HG03521 (cell line): ENCODE measurements around the gene ASF1A.

ENCODE experiments used
- ATAC-seq: cut with Tn5 transposase; IDR thresholded peaks from one replicate; pipeline ENCODE4 v1.9.1; 2021; ENCODE audit warnings: mild to moderate bottlenecking, moderate library complexity; ENCODE audit not compliant: unreplicated experiment

ASF1A gene

GRCh38 chr6:118912646-118913045 lies 18.7 kb downstream of the ASF1A start:
- ATAC-seq: no peak

GRCh38 chr6:118913161-118913560 lies 19.2 kb downstream of the ASF1A start:
- no peak for ATAC-seq

GRCh38 chr6:118914598-118914997 lies 20.6 kb downstream of the ASF1A start:
- no peak for ATAC-seq

GRCh38 chr6:118917546-118918328 lies 23.8 kb downstream of the ASF1A start:
- ATAC-seq: no peak

GRCh38 chr6:118918329-118918725 lies 24.4 kb downstream of the ASF1A start:
- ATAC-seq: no peak

- no peak for ATAC-seq
Measured at GRCh38 chr6:118921084-118921483, 27.1 kb downstream of the ASF1A start.

GRCh38 chr6:118923035-118923434 lies 29.1 kb downstream of the ASF1A start:
- ATAC-seq: no peak

- ATAC-seq: no peak
Measured at GRCh38 chr6:118930680-118931079, 36.7 kb downstream of the ASF1A start.

- no peak for ATAC-seq
Measured at GRCh38 chr6:118931436-118931835, 37.5 kb downstream of the ASF1A start.

GRCh38 chr6:118932421-118932820 lies 38.5 kb downstream of the ASF1A start:
- no peak for ATAC-seq

GRCh38 chr6:118933855-118934460 lies 40.0 kb downstream of the ASF1A start:
- ATAC-seq: no peak

GRCh38 chr6:118934461-118935330 lies 40.7 kb downstream of the ASF1A start, which contains the start of gene MCM9:
Gene MCM9 (minus strand): TSS chr6:118935159. CDS start chr6:118931723, 3,436 bp downstream.
- ATAC-seq: peak; percentile 97

GRCh38 chr6:118935331-118935668 lies 41.3 kb downstream of the ASF1A start:
- peak; percentile 0 for ATAC-seq

- no peak for ATAC-seq
Measured at GRCh38 chr6:118935978-118936703, 42.2 kb downstream of the ASF1A start.

- no peak for ATAC-seq
Measured at GRCh38 chr6:118939683-118940082, 45.7 kb downstream of the ASF1A start.

- no peak for ATAC-seq
Measured at GRCh38 chr6:118940770-118941169, 46.8 kb downstream of the ASF1A start.

GRCh38 chr6:118945217-118945616 lies 51.3 kb downstream of the ASF1A start:
- no peak for ATAC-seq

GRCh38 chr6:118952683-118953082 lies 58.7 kb downstream of the ASF1A start:
- ATAC-seq: no peak

- no peak for ATAC-seq
Measured at GRCh38 chr6:118953391-118953790, 59.4 kb downstream of the ASF1A start.
